ENCODE data around the gene ADAMTS6. TPM values are rescaled to one million over a fixed set of nuclear protein-coding genes. Genes with fewer than 3 reads are reported as not detected.
"Not testable (repeated sequence)": the region's sequence is repeated elsewhere in the genome, so short reads cannot be mapped to it uniquely, and the experiment has no call there.

ADAMTS6 gene, protein sequence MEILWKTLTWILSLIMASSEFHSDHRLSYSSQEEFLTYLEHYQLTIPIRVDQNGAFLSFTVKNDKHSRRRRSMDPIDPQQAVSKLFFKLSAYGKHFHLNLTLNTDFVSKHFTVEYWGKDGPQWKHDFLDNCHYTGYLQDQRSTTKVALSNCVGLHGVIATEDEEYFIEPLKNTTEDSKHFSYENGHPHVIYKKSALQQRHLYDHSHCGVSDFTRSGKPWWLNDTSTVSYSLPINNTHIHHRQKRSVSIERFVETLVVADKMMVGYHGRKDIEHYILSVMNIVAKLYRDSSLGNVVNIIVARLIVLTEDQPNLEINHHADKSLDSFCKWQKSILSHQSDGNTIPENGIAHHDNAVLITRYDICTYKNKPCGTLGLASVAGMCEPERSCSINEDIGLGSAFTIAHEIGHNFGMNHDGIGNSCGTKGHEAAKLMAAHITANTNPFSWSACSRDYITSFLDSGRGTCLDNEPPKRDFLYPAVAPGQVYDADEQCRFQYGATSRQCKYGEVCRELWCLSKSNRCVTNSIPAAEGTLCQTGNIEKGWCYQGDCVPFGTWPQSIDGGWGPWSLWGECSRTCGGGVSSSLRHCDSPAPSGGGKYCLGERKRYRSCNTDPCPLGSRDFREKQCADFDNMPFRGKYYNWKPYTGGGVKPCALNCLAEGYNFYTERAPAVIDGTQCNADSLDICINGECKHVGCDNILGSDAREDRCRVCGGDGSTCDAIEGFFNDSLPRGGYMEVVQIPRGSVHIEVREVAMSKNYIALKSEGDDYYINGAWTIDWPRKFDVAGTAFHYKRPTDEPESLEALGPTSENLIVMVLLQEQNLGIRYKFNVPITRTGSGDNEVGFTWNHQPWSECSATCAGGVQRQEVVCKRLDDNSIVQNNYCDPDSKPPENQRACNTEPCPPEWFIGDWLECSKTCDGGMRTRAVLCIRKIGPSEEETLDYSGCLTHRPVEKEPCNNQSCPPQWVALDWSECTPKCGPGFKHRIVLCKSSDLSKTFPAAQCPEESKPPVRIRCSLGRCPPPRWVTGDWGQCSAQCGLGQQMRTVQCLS (N-terminal part only)
- 30.9 and 52.2 TPM in 2 replicates for total RNA-seq

DNA sequence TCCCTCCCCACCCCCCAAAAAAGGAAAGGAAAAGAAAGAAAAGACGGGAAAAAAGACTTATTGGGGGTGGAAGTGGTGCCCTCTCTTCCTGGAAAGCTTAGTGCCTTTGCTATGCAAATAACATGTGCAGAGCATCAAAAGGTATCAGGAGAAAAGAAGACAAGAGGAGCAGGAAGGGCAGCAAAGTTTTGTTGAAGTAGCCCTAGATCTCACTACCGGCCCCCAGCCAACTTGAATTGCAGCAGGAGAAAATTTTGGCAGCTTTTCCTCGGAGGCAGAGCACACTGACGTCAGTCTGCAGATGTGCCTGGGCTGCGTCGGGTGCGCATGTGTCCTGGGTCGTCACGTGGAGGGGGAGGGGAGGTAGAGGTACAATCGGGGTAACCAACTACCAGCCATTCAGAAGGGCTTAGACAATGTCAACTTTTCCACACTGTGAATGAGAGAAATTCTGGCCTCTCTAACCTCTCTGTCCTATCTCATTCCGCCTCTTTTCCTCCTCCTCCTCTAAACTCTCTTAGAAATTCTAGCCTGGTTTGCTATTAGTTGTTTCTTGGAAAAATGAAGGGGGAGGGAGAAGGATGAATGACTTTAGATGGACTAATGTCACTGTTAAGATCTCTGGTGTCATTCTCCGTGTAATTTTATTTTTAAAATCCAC, at the start of gene ADAMTS6:
TSS of gene ADAMTS6 (minus strand) at position 286 of the 661 bp plus-strand sequence. CDS start 8,247 bp downstream, outside the sequence.
- DNase-seq (ENCODE audit: low read depth in 2 of 2) = peak; percentile 96 to 99

DNA sequence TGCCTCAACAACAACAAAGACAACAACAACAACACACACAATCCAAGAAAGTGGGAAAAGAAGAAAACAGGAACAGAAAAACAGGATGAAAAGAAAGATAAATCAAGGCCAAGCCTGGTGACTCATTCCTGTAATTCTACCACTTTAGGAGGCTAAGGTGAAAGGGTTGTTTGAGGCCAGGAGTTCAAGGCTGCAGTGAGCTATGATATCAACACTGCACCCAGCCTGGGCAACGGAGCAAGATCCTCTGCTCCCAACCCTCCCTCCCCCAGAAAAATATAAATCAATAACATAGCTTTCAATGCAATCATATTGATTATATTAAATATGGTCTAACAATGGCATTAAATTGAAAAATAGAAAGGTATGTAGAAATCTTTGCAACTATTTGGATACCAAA, 49.2 kb upstream of the ADAMTS6 start:
- DNase-seq (ENCODE audit: low read depth in 2 of 2) = no peak

DNA sequence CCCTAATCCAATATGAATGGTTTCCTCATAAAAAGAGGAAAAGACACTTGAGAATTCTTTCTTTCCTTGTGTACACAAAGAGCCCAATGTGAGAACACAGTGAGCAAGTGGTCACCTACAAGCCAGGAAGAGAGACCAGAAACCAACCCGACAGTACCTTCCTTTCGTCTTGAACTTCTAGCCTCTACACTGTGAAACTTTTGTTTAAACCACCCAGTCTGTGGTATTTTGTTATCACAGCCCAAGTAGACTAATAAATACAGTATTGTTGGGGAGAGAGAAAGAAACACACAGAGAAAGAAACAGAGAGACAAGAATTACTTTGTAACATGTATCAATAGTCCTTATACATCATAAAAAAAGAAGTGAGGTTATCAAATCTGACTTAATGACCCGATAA, 44.0 kb upstream of the ADAMTS6 start:
- no peak for DNase-seq (ENCODE audit: low read depth in 2 of 2)

DNA sequence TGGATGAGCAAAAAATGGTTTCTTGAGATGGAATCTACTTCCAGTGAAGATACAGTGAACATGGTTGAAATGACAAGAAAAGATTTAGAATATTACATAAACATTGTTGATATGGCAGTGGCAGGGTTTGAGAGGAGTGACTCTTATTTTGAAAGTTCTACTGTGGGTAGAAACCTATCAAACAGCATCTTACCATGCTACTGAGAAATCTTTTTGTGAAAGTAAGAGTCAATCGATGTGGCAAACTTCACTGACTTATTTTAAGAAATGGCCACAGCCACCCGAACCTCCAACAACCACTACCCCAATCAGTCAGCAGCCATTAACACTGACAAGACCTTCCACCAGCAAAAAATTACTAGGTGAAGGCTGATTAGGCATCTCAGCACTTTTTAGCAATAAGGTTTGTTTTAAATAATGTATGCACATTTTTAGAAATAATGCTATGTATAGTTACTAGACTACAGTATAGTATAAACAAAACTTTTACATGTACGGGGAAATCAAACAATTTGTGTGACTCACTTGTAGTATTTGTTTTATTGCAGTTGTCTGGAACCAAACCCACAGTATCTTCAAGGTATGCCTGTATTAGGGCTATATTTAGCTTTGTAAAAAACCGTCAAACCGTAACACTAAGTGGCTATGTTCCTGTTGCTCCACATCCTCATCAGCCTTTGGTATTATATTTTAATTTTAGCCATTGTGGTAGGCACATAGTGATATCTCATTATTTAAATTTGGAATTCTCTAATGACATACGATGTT, 30.6 kb upstream of the ADAMTS6 start:
- no peak for DNase-seq (ENCODE audit: low read depth in 2 of 2)

DNA sequence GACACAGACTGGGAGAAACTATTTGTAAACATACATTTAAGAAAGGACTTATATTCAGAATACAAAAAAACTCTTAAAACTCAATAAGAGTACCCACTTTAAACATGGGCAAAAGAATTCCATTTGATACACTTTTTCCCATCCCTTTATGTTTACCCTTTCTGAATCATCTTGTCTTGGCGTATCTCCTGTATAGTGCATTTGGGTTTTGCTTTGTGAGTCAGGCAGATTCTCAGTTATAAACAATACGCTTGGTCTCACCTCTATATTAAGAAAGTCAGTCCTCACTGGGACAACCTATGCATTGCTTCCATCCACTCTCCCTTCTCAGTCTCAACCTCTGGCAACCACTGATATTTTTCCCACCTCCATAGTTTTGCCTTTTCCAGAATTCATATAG, 27.3 kb upstream of the ADAMTS6 start:
- no peak for DNase-seq (ENCODE audit: low read depth in 2 of 2)

DNA sequence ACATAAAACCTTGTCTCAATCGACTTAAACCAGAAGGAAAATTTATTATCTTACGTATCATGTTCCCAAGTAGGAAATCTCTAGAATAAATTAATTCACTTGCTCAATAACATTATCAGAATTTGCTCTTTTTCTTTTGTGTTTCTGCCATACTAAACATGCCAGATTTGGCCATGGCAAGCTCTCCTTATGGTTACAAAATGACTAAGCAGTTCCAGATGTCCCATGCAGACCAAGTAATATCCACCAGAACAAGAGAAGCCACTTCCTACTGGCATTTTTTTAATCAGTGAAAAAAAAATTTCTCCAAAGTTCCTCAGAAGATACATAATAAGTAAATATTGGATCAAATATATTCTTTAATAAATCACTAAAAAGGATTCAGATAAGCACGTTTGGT, 25.2 kb upstream of the ADAMTS6 start:
- DNase-seq (ENCODE audit: low read depth in 2 of 2) = no peak

DNA sequence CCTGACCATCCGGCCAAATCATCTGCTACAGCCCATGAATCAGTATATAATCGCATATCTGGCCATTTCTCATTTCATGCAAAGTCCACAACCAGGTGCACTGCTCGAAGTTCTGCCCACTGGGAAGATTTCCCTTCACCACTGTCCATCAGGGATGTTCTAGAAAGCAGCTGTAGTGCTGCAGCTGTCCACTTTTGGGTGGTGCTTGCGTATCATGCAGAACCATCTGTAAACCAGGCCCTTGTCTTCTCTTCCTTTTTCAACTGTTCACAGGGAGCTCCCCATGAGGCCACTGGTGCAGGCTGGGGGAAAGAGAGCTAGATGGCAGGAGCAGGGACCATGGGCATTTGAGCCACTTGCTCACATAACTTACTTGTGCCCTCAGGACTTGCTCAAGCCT, 7.4 kb upstream of the ADAMTS6 start:
- no peak for DNase-seq (ENCODE audit: low read depth in 2 of 2)

DNA sequence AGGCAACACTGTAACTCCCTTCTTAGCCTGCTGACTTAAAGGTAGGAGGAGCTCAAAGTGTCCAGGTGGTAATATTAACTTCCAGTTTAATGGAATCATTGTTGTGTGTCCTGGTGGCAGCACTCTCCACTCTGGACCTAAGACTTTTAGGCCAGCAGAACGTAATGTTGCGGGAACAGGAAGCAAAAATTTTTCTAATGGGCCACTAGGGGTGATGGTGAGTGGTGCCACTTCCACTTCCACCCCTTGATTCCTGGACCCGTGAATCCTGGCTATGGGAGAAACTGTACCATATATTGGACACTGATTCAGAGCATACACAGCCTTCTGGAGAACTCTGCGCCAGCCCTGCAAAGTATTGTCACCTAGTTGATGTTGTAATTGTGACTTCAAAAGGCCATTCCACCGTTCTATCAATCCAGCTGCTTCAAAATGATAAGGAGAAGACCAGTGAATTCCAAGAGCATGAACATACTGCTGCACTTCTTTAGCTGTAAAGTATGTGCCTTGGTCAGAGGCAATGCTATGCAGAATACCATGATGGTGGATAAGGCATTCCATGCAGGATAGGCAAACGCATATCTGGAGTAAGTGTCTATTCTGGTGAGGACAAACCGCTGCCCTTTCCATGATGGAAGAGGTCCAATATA, 6.4 kb upstream of the ADAMTS6 start:
- DNase-seq (ENCODE audit: low read depth in 2 of 2) = not testable (repeated sequence)

DNA sequence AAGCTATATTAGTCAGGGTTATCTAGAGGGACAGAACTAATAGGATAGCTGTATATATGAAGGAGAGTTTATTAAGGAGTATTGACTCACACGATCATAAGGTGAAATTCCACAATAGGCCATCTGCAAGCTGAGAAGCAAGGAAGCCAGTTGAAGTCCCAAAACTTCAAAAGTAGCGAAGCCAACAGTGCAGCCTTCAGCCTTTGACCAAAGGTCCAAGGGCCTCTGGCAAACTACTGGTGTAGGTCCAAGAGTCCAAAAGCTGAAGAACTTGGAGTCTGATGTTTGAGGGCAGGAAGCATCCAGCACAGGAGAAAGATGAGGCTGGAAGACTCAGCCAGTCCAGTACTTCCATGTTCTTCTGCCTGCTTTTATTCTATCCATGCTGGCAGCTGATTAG, 5.1 kb upstream of the ADAMTS6 start:
- DNase-seq (ENCODE audit: low read depth in 2 of 2) = not testable (repeated sequence)

DNA sequence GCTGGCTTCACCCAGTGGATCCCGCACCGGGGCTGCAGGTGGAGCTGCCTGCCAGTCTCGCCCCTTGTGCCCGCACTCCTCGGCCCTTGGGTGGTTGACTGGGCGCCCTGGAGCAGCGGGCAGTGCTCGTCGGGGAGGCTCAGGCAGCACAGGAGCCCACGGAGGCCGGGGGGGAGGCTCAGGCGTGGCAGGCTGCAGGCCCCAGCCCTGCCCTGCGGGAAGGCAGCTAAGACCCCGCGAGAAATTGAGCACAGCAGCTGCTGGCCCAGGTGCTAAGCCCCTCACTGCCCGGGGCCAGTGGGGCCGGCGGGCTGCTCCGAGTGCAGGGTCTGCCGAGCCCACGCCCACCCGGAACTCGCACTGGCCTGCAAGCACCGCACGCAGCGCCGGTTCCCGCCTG, 3.7 kb upstream of the ADAMTS6 start:
- no peak for DNase-seq (ENCODE audit: low read depth in 2 of 2)

DNA sequence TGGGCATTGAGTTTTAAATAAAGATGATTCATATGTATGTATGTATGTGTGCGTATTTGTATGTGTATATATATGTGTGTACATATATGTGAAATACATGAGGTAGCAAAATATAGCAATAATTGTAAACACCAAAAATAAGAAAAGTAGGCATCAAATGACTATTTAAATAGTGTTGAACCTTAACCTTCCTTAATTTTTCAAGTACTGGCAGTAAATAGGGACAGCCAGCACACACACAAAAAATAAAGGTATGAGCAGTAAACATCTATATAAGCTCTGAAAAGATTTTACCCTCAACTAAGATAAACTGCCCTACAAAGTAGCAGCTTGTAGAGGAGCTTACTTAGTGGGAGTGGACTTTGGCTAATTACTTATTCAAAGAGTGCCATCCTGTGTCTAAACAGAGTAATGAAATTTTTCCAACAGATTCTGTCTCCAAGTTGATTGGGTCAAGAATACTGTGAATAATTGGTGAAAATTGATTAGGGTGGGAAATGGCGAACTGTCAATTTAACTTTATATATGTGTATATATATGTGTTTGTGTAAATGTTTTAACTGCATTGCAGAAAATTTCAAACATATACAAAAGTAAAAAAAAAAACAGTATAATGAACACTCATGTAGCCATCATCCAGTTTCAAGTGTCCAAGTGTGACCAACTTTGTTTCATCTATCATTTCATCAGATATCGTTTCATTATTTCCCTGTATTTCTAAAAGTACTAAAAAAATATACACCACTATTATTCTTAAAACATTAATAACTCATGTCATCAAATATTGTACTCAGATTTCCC, 2.0 kb upstream of the ADAMTS6 start:
- DNase-seq (ENCODE audit: low read depth in 2 of 2) = peak; percentile 85 to 86

DNA sequence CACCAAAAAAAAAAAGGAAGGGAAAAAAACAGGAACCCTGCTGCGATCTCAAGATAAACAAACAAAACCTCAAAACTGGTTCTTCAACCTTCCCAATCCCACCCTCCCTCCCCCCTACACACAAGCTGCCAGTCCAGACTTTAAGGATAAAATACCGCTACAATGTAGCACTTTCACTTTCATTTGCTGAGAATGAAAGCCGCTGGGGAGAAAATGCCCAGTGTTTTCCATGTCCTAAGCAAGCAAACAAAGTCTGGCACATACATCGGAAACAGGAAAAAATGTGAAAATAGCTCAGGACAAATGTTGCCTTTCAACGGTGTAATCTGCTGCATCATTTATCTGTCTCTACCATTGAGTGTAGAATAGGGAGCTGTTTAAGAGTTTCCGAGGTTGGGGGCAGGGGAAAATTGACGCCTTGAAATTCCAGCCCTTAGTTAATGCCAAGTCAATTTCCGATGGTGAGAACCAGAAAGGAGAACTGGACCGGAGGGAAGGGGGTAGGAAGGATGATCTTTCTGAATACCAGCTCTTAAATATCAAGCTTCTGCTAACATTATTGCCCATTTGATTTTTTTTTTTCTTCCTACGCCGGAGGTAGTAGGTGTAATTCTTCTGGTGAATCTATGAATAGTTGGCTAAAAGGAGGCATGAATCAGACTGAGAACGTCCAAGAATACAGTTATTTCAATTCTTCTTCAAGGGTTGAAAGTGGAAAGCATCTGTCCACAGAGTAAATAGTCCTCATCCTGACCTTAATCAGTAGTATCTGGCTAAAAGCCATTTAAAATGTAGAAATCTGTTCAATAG, 1.2 kb upstream of the ADAMTS6 start:
- peak; percentile 84 to 94 for DNase-seq (ENCODE audit: low read depth in 2 of 2)

DNA sequence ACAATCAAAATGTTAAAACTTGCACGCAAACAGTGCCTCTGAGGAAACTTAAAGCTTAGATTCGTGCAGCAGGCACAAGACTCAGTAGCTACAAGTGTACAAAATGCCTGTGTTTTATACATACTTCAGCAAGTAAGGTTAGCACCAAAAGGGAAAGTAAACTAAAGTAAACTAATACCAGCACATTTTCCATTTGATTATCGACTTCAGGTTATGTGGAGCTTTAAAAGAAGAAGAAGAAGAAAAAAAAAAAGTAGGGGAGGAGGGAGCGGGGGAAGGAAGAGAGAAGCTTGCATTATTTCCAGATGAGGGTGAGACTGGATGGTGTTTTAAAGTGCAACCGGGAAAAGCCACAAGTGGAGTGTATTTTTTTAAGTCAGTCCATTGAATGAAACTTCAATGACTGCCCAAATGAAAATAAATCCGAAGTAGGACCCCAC, 596 bp upstream of the ADAMTS6 start:
- DNase-seq (ENCODE audit: low read depth in 2 of 2) = peak in 1 of 2 donors; percentile 57

DNA sequence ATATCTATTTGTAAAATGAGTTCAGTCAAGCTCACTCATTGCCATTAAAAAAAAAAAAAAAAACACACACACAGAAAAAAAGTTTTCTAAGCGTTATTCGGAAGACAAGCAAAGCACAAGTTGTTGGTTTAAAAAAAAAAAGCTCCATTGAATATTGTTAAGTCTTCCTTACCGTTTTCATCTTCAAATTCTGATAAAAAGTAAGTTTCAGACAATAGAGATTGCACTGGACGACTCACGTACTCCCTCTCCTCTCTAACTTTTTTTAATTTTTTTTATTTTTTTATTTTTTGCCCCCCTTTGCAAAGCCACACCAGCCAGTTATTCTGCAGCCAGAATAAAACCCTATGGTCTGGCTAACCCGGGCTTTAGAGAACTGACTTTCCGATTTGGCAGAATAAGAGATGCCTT, 544 bp downstream of the ADAMTS6 start:
- peak; percentile 37 to 56 for DNase-seq (ENCODE audit: low read depth in 2 of 2)

DNA sequence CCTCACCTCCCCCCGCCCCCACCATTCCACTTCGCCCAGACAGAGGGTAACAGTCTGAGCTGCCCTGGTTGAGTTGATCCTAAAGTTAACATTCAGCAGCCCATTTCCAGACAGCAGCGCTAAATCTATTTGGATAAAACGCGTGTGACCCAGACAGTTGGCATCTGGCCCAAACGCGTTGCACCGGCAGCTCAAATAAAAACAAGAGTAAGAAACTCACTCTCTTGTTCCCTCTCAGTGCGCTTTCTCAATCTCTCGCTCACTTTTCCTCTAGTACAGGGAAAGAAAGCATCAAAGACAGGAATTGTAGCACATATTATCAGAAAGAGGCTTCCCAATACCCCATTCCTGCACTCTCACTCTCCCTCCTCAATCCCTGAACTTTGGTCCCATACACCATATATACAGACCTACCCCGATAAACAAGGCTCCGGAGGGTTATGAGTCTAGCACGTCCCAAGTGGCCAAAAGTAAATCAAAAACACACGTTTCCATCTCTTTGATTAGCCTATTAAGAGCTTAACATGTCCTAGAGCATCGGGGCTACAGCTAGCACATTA, 1.3 kb downstream of the ADAMTS6 start:
- peak; percentile 89 for DNase-seq (ENCODE audit: low read depth in 2 of 2)

DNA sequence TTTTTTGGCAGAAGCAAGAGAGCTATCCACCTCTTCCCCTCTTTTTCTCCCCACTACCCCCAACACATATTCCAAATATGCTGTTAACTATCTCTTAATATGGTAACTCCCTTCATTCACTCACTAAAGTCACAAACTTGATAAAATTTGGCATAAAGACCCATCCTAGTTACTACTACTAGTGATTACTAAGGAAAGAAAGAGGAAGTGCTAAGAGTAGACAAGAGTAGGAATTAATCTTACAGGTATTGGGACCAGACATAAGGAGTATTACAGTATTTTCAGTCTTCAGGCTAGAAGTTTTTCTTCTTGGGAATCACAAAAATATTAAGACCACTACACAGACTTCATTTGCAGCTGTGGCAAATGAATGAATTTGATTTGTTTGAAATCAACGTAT, 2.2 kb downstream of the ADAMTS6 start:
- peak; percentile 6 to 18 for DNase-seq (ENCODE audit: low read depth in 2 of 2)

DNA sequence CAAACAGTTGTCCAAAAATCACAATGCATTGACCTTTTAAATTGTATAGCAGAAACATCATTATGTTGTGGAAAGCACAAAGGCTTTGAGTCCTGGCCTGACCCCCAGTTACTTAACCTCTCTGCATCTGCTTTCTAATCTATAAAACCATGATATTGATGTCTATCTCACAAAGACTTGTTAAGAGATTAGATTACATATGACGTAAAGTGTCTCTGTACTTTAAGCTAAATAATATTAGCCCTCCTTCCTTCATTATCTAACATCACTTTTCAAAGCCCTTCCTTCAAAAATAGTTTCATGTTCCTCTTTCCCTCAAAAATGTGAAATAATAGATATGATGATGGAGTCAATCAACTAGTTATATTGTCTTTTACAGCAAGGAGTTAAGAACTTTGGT, 3.4 kb downstream of the ADAMTS6 start:
- DNase-seq (ENCODE audit: low read depth in 2 of 2) = peak; percentile 6 to 24

DNA sequence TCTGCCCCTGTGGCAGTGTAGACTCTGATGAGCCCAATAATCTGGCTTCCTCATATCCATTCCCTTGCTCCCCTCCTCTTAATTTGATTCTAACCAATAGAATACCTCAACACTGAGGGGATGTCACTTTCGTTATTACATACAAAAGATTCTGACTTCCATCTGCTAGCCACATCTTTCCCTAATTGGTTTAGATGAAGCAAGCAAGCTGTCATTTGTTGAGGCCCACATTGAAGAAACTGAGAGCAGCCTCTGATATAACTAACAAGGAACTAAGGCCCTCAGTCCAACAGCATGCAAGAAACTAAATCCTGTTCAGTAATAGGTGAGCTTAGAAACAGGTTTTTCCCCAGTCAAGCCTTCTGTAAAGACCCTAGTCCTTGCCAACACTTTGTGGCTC, 5.8 kb downstream of the ADAMTS6 start:
- peak; percentile 8 to 17 for DNase-seq (ENCODE audit: low read depth in 2 of 2)

Measured in lung microvascular endothelial cell (primary cell).